ENCODE data around the gene KDM5D. TPM values are rescaled to one million over a fixed set of nuclear protein-coding genes. Genes with fewer than 3 reads are reported as not detected.

Gene KDM5D
- total and polyA plus RNA-seq, 2 of the 8 experiments (the other 6 are each of a cell fraction or from before 2014, with no cell fraction given) = 21.9 to 24.4 TPM

GRCh38 chrY:19768375-19768774, 23.8 kb upstream of the KDM5D start (continued):
- TF ChIP-seq RAD21 (IDR thresholded peaks at IDR 0.05 in 1 of 2, conservative IDR thresholded peaks at IDR 0.05 in 1 of 2; ENCODE audit: low read depth in 2 of 2, low read length in 2 of 2) (no peak), SP1 (IDR thresholded peaks at IDR 0.05; ENCODE audit: low read depth, low read length) (no peak), KDM5A (IDR thresholded peaks at IDR 0.05; ENCODE audit: low read length) (no peak), RFX5 (IDR thresholded peaks at IDR 0.05; ENCODE audit: borderline replicate concordance, low read depth, low read length) (no peak), RNF2 (IDR thresholded peaks at IDR 0.05; ENCODE audit: borderline replicate concordance, low read depth, low read length, missing control alignments, poor library complexity, severe bottlenecking) (no peak), CTBP2 (IDR thresholded peaks at IDR 0.05; ENCODE audit: borderline replicate concordance, insufficient read depth, insufficient read length, low read length) (no peak)
